SK-N-SH (cell line): Measurements from ENCODE around the gene ANKRD11. TPM values are rescaled to one million over a fixed set of nuclear protein-coding genes. Genes with fewer than 3 reads are reported as not detected.

Experiments used
- CTCF ChIA-PET: fragments of 300-600, 350-600 bp; formaldehyde crosslinking; extraction: SDS; loops from one replicate; lab custom pipeline; 2021; lab: Yijun Ruan, JAX
- POLR2A ChIA-PET: fragments of 350-600 bp; sonication (Branson Sonifier 250); formaldehyde crosslinking; extraction: SDS; loops from one replicate; lab custom pipeline; 2020; ENCODE audit warnings: antibody characterized with exemption, inconsistent platforms; lab: Yijun Ruan, JAX
- DNase-seq: peaks from one replicate; pipeline ENCODE4 v3.0.0; 2012
- H2AFZ ChIP-seq: fragments of 200-600 bp; sonication (generic); 2 replicates; pipeline ENCODE4 v1.8.1; 2016; ENCODE audit warnings: antibody characterized with exemption, mild to moderate bottlenecking, low read depth
- H3F3A ChIP-seq: fragments of 200-600 bp; sonication (generic); replicated peaks from 2 replicates; pipeline ENCODE3; 2016; ENCODE audit warnings: antibody characterized with exemption, mild to moderate bottlenecking; ENCODE audit not compliant: insufficient read depth
- H3K27ac ChIP-seq, 2 experiments: fragments of 200-500 bp in 1 of 2; fragments of 200-600 bp in 1 of 2; sonication (Bioruptor generic) in 1 of 2; sonication (generic), shearing (Covaris generic) in 1 of 2; 2 replicates each; pipeline versions ENCODE4 v1.5.1 to v1.6.1; 2014 to 2016; ENCODE audit warnings: low read depth in 2 of 2, inconsistent platforms in 1 of 2, low read length in 1 of 2, mild to moderate bottlenecking in 1 of 2, mixed read lengths in 1 of 2
- H3K27me3 ChIP-seq: fragments of 200-600 bp; sonication (generic), shearing (Covaris generic); 2 replicates; pipeline ENCODE4 v1.6.1; 2016; ENCODE audit warnings: mixed run types; ENCODE audit not compliant: insufficient read depth
- H3K36me3 ChIP-seq, 2 experiments: fragments of 200-500 bp in 1 of 2; fragments of 200-600 bp in 1 of 2; sonication (Bioruptor generic) in 1 of 2; sonication (generic) in 1 of 2; replicated peaks in 1 of 2; 2 replicates each; pipeline versions ENCODE3 to v1.5.1; 2014 to 2016; ENCODE audit warnings: low read length in 1 of 2, mild to moderate bottlenecking in 1 of 2; ENCODE audit not compliant: insufficient read depth in 2 of 2, control insufficient read depth in 1 of 2
- H3K4me1 ChIP-seq, 2 experiments: fragments of 200-500 bp in 1 of 2; fragments of 200-600 bp in 1 of 2; sonication (Bioruptor generic) in 1 of 2; sonication (generic), shearing (Covaris generic) in 1 of 2; 2 replicates each; pipeline versions ENCODE4 v1.5.1 to v1.6.1; 2014 to 2016; ENCODE audit warnings: low read depth in 1 of 2, low read length in 1 of 2, mixed run types in 1 of 2; ENCODE audit not compliant: insufficient read depth in 2 of 2, control insufficient read depth in 1 of 2
- H3K4me2 ChIP-seq: fragments of 200-600 bp; sonication (generic), shearing (Covaris generic); 2 replicates; pipeline ENCODE4 v1.6.1; 2017; ENCODE audit warnings: mixed run types
- H3K4me3 ChIP-seq, 2 experiments: fragments of 200-500 bp in 1 of 2; fragments of 200-600 bp in 1 of 2; sonication (Bioruptor generic) in 1 of 2; sonication (generic), shearing (Covaris generic) in 1 of 2; 2 replicates each; pipeline versions ENCODE4 v1.5.1 to v1.8.1; 2014 to 2016; ENCODE audit warnings: low read depth in 2 of 2, inconsistent platforms in 1 of 2, low read length in 1 of 2, mild to moderate bottlenecking in 1 of 2, mixed read lengths in 1 of 2, moderate library complexity in 1 of 2
- H3K79me2 ChIP-seq: fragments of 200-600 bp; sonication (generic); 2 replicates; pipeline ENCODE4 v1.8.1; 2017; ENCODE audit warnings: mild to moderate bottlenecking; ENCODE audit not compliant: insufficient read depth
- H3K9ac ChIP-seq: fragments of 200-600 bp; sonication (generic); 2 replicates; pipeline ENCODE4 v1.6.1; 2017; ENCODE audit warnings: mixed run types
- H3K9me2 ChIP-seq: fragments of 200-600 bp; sonication (generic); 2 replicates; pipeline ENCODE4 v1.6.1; 2017; ENCODE audit warnings: mixed run types
- H3K9me3 ChIP-seq: fragments of 200-600 bp; sonication (generic); 2 replicates; pipeline ENCODE4 v1.6.1; 2017; ENCODE audit warnings: mixed run types, mild to moderate bottlenecking, moderate library complexity
- H4K20me1 ChIP-seq: fragments of 200-600 bp; sonication (generic); 2 replicates; pipeline ENCODE4 v1.6.1; 2017; ENCODE audit warnings: mild to moderate bottlenecking, mixed run types; ENCODE audit not compliant: insufficient read depth
- CTCF ChIP-seq: fragments of 200-600 bp; sonication (generic); IDR thresholded peaks from 2 replicates; pipeline ENCODE4 v1.6.1; 2017; ENCODE audit warnings: antibody characterized with exemption, mild to moderate bottlenecking, moderate library complexity
- ELF1 ChIP-seq: IDR thresholded peaks from 2 replicates; pipeline ENCODE4 v1.4.0; 2012
- EZH2phosphoT487 ChIP-seq: fragments of 200-600 bp; sonication (generic); IDR thresholded peaks from 2 replicates; pipeline ENCODE4 v1.6.1; 2017; ENCODE audit warnings: low read depth, mixed run types, mild to moderate bottlenecking, antibody characterized with exemption, moderate library complexity, borderline replicate concordance
- FOXJ3 ChIP-seq: sonication (generic); formaldehyde crosslinking; IDR thresholded peaks from 2 replicates; pipeline ENCODE4 v1.5.1; 2020; ENCODE audit warnings: mild to moderate bottlenecking, missing genetic modification reagents
- FOXM1 ChIP-seq: IDR thresholded peaks from 2 replicates; pipeline ENCODE4 v1.4.0; 2012; ENCODE audit warnings: low read depth, mild to moderate bottlenecking
- GABPA ChIP-seq: IDR thresholded peaks from 2 replicates; pipeline ENCODE4 v1.4.0; 2012; ENCODE audit warnings: low read depth, mild to moderate bottlenecking
- GATA2 ChIP-seq: sonication (generic); formaldehyde crosslinking; IDR thresholded peaks from 2 replicates; pipeline ENCODE4 v1.5.0; 2020; ENCODE audit warnings: mild to moderate bottlenecking, missing genetic modification reagents
- IRF3 ChIP-seq: fragments of 150-350 bp; IDR thresholded peaks from 2 replicates; pipeline ENCODE4 v1.6.1; 2016; ENCODE audit warnings: mild to moderate bottlenecking, low read depth, low read length
- MEF2A ChIP-seq: IDR thresholded peaks from 2 replicates; pipeline ENCODE4 v1.4.0; 2012; ENCODE audit warnings: low read depth, borderline replicate concordance
- NFIC ChIP-seq: IDR thresholded peaks from 2 replicates; pipeline ENCODE4 v1.4.0; 2012; ENCODE audit warnings: borderline replicate concordance
- POLR2AphosphoS5 ChIP-seq: IDR thresholded peaks from 2 replicates; pipeline ENCODE4 v1.6.1; 2012; ENCODE audit warnings: low read depth, low read length
- RCOR1 ChIP-seq: fragments of 150-350 bp; IDR thresholded peaks from 2 replicates; pipeline ENCODE4 v1.6.1; 2017; ENCODE audit warnings: antibody characterized with exemption, low read length
- REST ChIP-seq: IDR thresholded peaks from 2 replicates; pipeline ENCODE4 v1.6.1; 2012; ENCODE audit warnings: mild to moderate bottlenecking, low read depth, low read length, moderate library complexity
- SIN3A ChIP-seq: IDR thresholded peaks from 2 replicates; pipeline ENCODE4 v1.6.1; 2012; ENCODE audit warnings: low read depth, mild to moderate bottlenecking, low read length, moderate library complexity, borderline replicate concordance
- TAF1 ChIP-seq: IDR thresholded peaks from 2 replicates; pipeline ENCODE4 v1.6.1; 2012; ENCODE audit warnings: low read depth, mild to moderate bottlenecking, low read length, moderate library complexity, borderline replicate concordance
- TCF12 ChIP-seq: IDR thresholded peaks from 2 replicates; pipeline ENCODE4 v1.4.0; 2012
- TEAD4 ChIP-seq: IDR thresholded peaks from 2 replicates; pipeline ENCODE4 v1.4.0; 2012; ENCODE audit warnings: mild to moderate bottlenecking, borderline replicate concordance; ENCODE audit not compliant: insufficient read depth
- ZBTB33 ChIP-seq: IDR thresholded peaks from 2 replicates; pipeline ENCODE4 v1.4.0; 2012; ENCODE audit warnings: low read depth, borderline replicate concordance
- WGBS: methylation state at CpG from one replicate; pipeline ENCODE4 v1.1.6; 2017; ENCODE audit warnings: low lambda C conversion rate; 5-methylcytosine and 5-hydroxymethylcytosine counted together
- polyA plus RNA-seq, 3 experiments: library from polyadenylated mRNA; depleted of rRNA; stranded (reverse); fragments of >200 nt; gene quantifications; 2 replicates each; pipeline ENCODE4 v1.2.3, GENCODE V29; 2012
- TF ChIP-seq, protein P1 (sequence below): fragments of 150-350 bp; IDR thresholded peaks from 2 replicates; pipeline ENCODE4 v1.6.1; 2017; ENCODE audit warnings: antibody characterized with exemption, low read length, low read depth, borderline replicate concordance

ANKRD11 gene
- polyA plus RNA-seq, 1 of the 3 experiments (the other 2 are of a cell fraction), result 50.2 TPM

DNA sequence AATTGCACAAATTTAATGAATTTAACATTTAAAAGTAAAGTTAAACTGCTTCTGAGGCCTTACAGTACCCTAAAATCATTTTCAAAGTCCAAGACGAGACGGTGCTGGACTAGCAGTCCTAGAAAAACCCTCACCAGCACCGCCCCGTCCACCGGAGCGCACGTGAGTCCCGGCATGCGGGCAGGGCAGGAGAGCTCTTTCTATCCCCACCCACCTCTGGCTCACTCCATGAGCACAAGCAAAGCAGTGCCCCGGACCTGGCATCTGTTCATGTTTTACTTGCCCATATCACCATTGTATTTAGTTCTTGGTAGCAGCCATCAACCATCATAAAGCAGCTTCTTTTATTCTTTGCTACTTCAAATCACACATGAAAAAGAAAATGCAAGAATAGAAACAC is 41.7 kb downstream of the ANKRD11 start:
- Histone ChIP-seq H3K27me3 (no peaks in the 10 kb centered on the region), H3K9me2 (no peaks in the 10 kb centered on the region), H3K9ac (no peak overlapping the region), H3F3A (no peaks in the 10 kb centered on the region), H3K79me2 (peaks cover 100% of the 10 kb centered on the region), H3K36me3 (no peaks in the 10 kb centered on the region), H3K4me3 (no peak overlapping the region), H3K4me1 (peaks cover 15 to 26% of the 10 kb centered on the region in 2 experiments; a peak in 2 of 4 replicates), H3K27ac (no peak overlapping the region), H2AFZ (no peak overlapping the region), H3K9me3 (no peaks in the 10 kb centered on the region), H3K4me2 (no peak overlapping the region), H4K20me1 (peaks cover 100% of the 10 kb centered on the region)
- DNase-seq, result no peak
- 96% methylated on average over 10 of the region's 10 CpGs for WGBS
- CTCF ChIA-PET, result interaction anchor here (1.1 kb wide), 1 partner anchor 40 kb away, joined by 3 read pairs; no protein-coding TSS in a partner anchor
- TF ChIP-seq EZH2phosphoT487 (no peak), RCOR1 (no peak), SIN3A (no peak), ELF1 (no peak), GABPA (no peak), NFIC (no peak), IRF3 (no peak), FOXM1 (no peak), POLR2AphosphoS5 (no peak), TEAD4 (no peak), TCF12 (no peak), GATA2 (CRISPR knock-in tag) (no peak), REST (no peak)
- POLR2A ChIA-PET, result interaction anchor here (1.1 kb wide), 1 partner anchor 80 kb away, joined by 3 read pairs; no protein-coding TSS in a partner anchor

DNA sequence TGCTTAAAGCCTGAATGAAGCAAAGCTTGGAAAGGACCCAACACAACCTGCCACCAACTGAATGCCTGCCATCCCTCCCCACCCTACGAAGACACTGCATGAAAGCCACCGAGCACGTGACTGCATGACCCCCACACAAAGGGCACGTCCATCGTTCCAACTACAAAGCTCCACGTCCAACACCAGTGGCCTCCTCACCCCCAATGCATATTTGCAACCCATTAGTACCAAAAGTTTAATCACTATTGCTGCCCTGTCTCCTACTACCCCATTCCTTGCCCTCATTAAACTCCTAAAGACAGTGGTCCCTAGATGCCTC is 43.4 kb downstream of the ANKRD11 start:
- no peak for DNase-seq
- H3K4me2 ChIP-seq, result no peak overlapping the region
- H3K79me2 ChIP-seq, result peaks cover 100% of the 10 kb centered on the region
- ChIA-PET POLR2A (no interaction called here), CTCF (no interaction called here)
- H2AFZ ChIP-seq, result no peak overlapping the region
- no peaks in the 10 kb centered on the region for H3K9me3 ChIP-seq
- H3K9me2 ChIP-seq, result no peaks in the 10 kb centered on the region
- H3K9ac ChIP-seq, result no peak overlapping the region
- WGBS, result 96% methylated on average over 6 of the region's 6 CpGs
- no peaks in the 10 kb centered on the region for H3K27me3 ChIP-seq
- H3K4me3 ChIP-seq, result no peak overlapping the region
- H3K36me3 ChIP-seq, result no peaks in the 10 kb centered on the region
- H3F3A ChIP-seq, result peaks cover 4% of the 10 kb centered on the region
- H4K20me1 ChIP-seq, result peaks cover 100% of the 10 kb centered on the region
- no peak overlapping the region for H3K27ac ChIP-seq
- peaks cover 28 to 42% of the 10 kb centered on the region in 2 experiments; a peak in 3 of 4 replicates for H3K4me1 ChIP-seq
- TF ChIP-seq RCOR1, result no peak
- TF ChIP-seq ELF1, result no peak
- TF ChIP-seq FOXJ3 (CRISPR knock-in tag), result no peak
- TF ChIP-seq MEF2A, result no peak
- TF ChIP-seq SIN3A, result no peak
- TF ChIP-seq TEAD4, result no peak
- TF ChIP-seq, protein P1, sequence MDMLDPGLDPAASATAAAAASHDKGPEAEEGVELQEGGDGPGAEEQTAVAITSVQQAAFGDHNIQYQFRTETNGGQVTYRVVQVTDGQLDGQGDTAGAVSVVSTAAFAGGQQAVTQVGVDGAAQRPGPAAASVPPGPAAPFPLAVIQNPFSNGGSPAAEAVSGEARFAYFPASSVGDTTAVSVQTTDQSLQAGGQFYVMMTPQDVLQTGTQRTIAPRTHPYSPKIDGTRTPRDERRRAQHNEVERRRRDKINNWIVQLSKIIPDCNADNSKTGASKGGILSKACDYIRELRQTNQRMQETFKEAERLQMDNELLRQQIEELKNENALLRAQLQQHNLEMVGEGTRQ, result no peak
- TF ChIP-seq GATA2 (CRISPR knock-in tag), result no peak
- TF ChIP-seq ZBTB33, result no peak
- no peak for TF ChIP-seq CTCF
- no peak for TF ChIP-seq TAF1
